CD4-positive, alpha-beta memory T cell (primary cell): ENCODE measurements around the gene AKT1. TPM values are rescaled to one million over a fixed set of nuclear protein-coding genes. Genes with fewer than 3 reads are reported as not detected.

Experiments
- CTCF ChIA-PET: fragments of 350-600 bp; sonication (Branson Sonifier 250); formaldehyde crosslinking; loops from one replicate; lab custom pipeline; 2021; ENCODE audit warnings: inconsistent platforms; ENCODE audit not compliant: partially characterized antibody; lab: Charles Lee
- POLR2A ChIA-PET: fragments of 350-600 bp; sonication (Branson Sonifier 250); formaldehyde crosslinking; loops from one replicate; lab custom pipeline; 2021; ENCODE audit not compliant: partially characterized antibody; lab: Charles Lee
- DNase-seq, 5 donors: peaks; one replicate each; pipeline versions ENCODE4 v3.0.0 to v3.0.0-alpha.2; 2020 to 2022; ENCODE audit warnings: mixed read lengths in 1 of 5
- H3K27ac ChIP-seq: one replicate; pipeline ENCODE4 v1.7.0; 2013; ENCODE audit warnings: low read depth, low read length
- H3K27me3 ChIP-seq: 2 replicates; pipeline ENCODE4 v1.7.0; 2013; ENCODE audit warnings: mild to moderate bottlenecking, low read length, moderate library complexity; ENCODE audit not compliant: insufficient read depth
- H3K36me3 ChIP-seq: 2 replicates; pipeline ENCODE4 v1.7.0; 2013; ENCODE audit warnings: mild to moderate bottlenecking, low read length, moderate library complexity; ENCODE audit not compliant: insufficient read depth
- H3K4me1 ChIP-seq: 2 replicates; pipeline ENCODE4 v1.7.0; 2013; ENCODE audit warnings: mild to moderate bottlenecking, low read length, moderate library complexity; ENCODE audit not compliant: insufficient read depth
- H3K4me3 ChIP-seq, 2 donors: one replicate each; pipeline ENCODE4 v1.7.0; 2013; ENCODE audit warnings: low read length in 2 of 2, mild to moderate bottlenecking in 1 of 2
- H3K9me3 ChIP-seq, 2 donors: one replicate each; pipeline ENCODE4 v1.7.0; 2013; ENCODE audit warnings: low read length in 2 of 2, control low read depth in 1 of 2; ENCODE audit not compliant: control insufficient read depth in 1 of 2
- H3K27ac Mint-ChIP-seq, 7 donors: one replicate each; pipeline ENCODE4 v1.8.0; 2020 to 2021; ENCODE audit warnings: mixed read lengths in 7 of 7, mild to moderate bottlenecking in 6 of 7, inconsistent platforms in 3 of 7, moderate library complexity in 3 of 7
- H3K27me3 Mint-ChIP-seq, 2 donors: one replicate each; pipeline ENCODE4 v1.8.0; 2020 to 2021; ENCODE audit warnings: mixed read lengths in 2 of 2
- H3K36me3 Mint-ChIP-seq, 2 donors: one replicate each; pipeline ENCODE4 v1.8.0; 2020 to 2021; ENCODE audit warnings: mixed read lengths in 2 of 2, inconsistent platforms in 1 of 2, mild to moderate bottlenecking in 1 of 2
- H3K4me1 Mint-ChIP-seq, 4 donors: one replicate each; pipeline ENCODE4 v1.8.0; 2020 to 2021; ENCODE audit warnings: mixed read lengths in 4 of 4, mild to moderate bottlenecking in 1 of 4
- H3K4me3 Mint-ChIP-seq, 8 donors: one replicate each; pipeline ENCODE4 v1.8.0; 2020 to 2021; ENCODE audit warnings: mixed read lengths in 8 of 8, mild to moderate bottlenecking in 7 of 8, moderate library complexity in 6 of 8, inconsistent platforms in 3 of 8
- H3K9me3 Mint-ChIP-seq, 8 donors: one replicate each; pipeline ENCODE4 v1.8.0; 2020 to 2021; ENCODE audit warnings: mixed read lengths in 8 of 8, mild to moderate bottlenecking in 5 of 8, inconsistent platforms in 3 of 8, moderate library complexity in 1 of 8
- intact Hi-C: fragments of 100-400 bp; cut with micrococcal nuclease; formaldehyde crosslinking; loops from one replicate; pipeline ENCODE4 v1.15.1; 2023
- polyA plus RNA-seq, 2 donors: library from polyadenylated mRNA; unstranded; fragments of 300-500 nt; fragmentation: Illumina TruSeq; gene quantifications; one replicate each; pipeline ENCODE4 v1.2.3, GENCODE V29; 2021
- total RNA-seq, 2 experiments: library from RNA; stranded (reverse); gene quantifications; one replicate each; pipeline ENCODE4 v1.2.3, GENCODE V29; 2021

Gene AKT1
- total RNA-seq (10 to 100 TPM; 88.7 to 90.5 TPM), polyA plus RNA-seq (10 to 100 TPM in 1 of 2 donors, 1 to 10 TPM in 1; 5.3 to 23.5 TPM)

GRCh38 chr14:104794993-104795780, at the start of gene AKT1:
Gene AKT1 (minus strand): TSS chr14:104795748. CDS start chr14:104792643, 3,105 bp downstream.
- Mint-ChIP-seq H3K27ac (peak within 1 kb of the TSS; percentile 80 to 95 (median 90)), H3K36me3 (peaks cover 0 to 2% of the 10 kb centered on the region in 2 donors), H3K27me3 (no peaks in the 10 kb centered on the region), H3K4me1 (peaks cover 21 to 60% (median 43%) of the 10 kb centered on the region in 4 donors), H3K9me3 (no peaks in the 10 kb centered on the region), H3K4me3 (peak within 1 kb of the TSS; percentile 82 to 92 (median 88))
- Histone ChIP-seq H3K27me3 (no peaks in the 10 kb centered on the region), H3K9me3 (no peaks in the 10 kb centered on the region), H3K27ac (peak within 1 kb of the TSS; percentile 80), H3K36me3 (peaks cover 6% of the 10 kb centered on the region), H3K4me1 (peaks cover 38% of the 10 kb centered on the region), H3K4me3 (peak within 1 kb of the TSS; percentile 61)
- intact Hi-C loops = loop anchor here (1.0 kb wide), 1 partner anchor 43 kb away; no protein-coding TSS in a partner anchor
- DNase-seq = peak; percentile 19 to 29 (median 26)
- CTCF ChIA-PET = no interaction called here
- POLR2A ChIA-PET = interaction anchor here (1.3 to 2.9 kb wide), 5 partner anchors 9 to 43 kb away, joined by 3 to 18 read pairs (median 5); partner anchors contain the start of gene SIVA1

- H3K4me1 ChIP-seq = peaks cover 5% of the 10 kb centered on the region
- no peak overlapping the region for H3K27ac ChIP-seq
- DNase-seq = no peak
- H3K36me3 Mint-ChIP-seq = no peaks in the 10 kb centered on the region
- no peaks in the 10 kb centered on the region for H3K4me1 Mint-ChIP-seq
- no peaks in the 10 kb centered on the region for H3K9me3 Mint-ChIP-seq
- peaks cover 33 to 36% of the 10 kb centered on the region in 2 donors for H3K27me3 Mint-ChIP-seq
- H3K27me3 ChIP-seq = peaks cover 32% of the 10 kb centered on the region
- CTCF ChIA-PET = no interaction called here
- no peak overlapping the region for H3K4me3 Mint-ChIP-seq
- H3K36me3 ChIP-seq = no peaks in the 10 kb centered on the region
- no peak overlapping the region for H3K4me3 ChIP-seq
- POLR2A ChIA-PET = no interaction called here
- no peak overlapping the region for H3K27ac Mint-ChIP-seq
- H3K9me3 ChIP-seq = no peaks in the 10 kb centered on the region
- intact Hi-C loops = no loop called here
Measured at GRCh38 chr14:104845033-104845666, 49.6 kb upstream of the AKT1 start.

- intact Hi-C loops = no loop called here
- ChIA-PET POLR2A (no interaction called here), CTCF (no interaction called here)
- peaks cover 30 to 36% of the 10 kb centered on the region in 2 donors for H3K27me3 Mint-ChIP-seq
- H3K36me3 ChIP-seq = no peaks in the 10 kb centered on the region
- no peaks in the 10 kb centered on the region for H3K36me3 Mint-ChIP-seq
- H3K9me3 Mint-ChIP-seq = no peaks in the 10 kb centered on the region
- peak overlapping the region in 3 of 8 donors; percentile 7 to 42 (median 29) for H3K4me3 Mint-ChIP-seq
- no peak overlapping the region for H3K27ac Mint-ChIP-seq
- peaks cover 32% of the 10 kb centered on the region for H3K27me3 ChIP-seq
- no peaks in the 10 kb centered on the region for H3K9me3 ChIP-seq
- DNase-seq = no peak
- H3K27ac ChIP-seq = no peak overlapping the region
- no peaks in the 10 kb centered on the region for H3K4me1 Mint-ChIP-seq
- peaks cover 5% of the 10 kb centered on the region for H3K4me1 ChIP-seq
- no peak overlapping the region for H3K4me3 ChIP-seq
Measured at GRCh38 chr14:104844306-104845032, 48.9 kb upstream of the AKT1 start.

- peaks cover 32% of the 10 kb centered on the region for H3K27me3 ChIP-seq
- H3K4me1 ChIP-seq = peaks cover 5% of the 10 kb centered on the region
- no peaks in the 10 kb centered on the region for H3K36me3 ChIP-seq
- peaks cover 30 to 36% of the 10 kb centered on the region in 2 donors for H3K27me3 Mint-ChIP-seq
- no peak overlapping the region for H3K27ac ChIP-seq
- H3K9me3 Mint-ChIP-seq = no peaks in the 10 kb centered on the region
- H3K4me1 Mint-ChIP-seq = no peaks in the 10 kb centered on the region
- H3K9me3 ChIP-seq = no peaks in the 10 kb centered on the region
- DNase-seq = no peak
- CTCF ChIA-PET = no interaction called here
- no peak overlapping the region for H3K4me3 ChIP-seq
- H3K27ac Mint-ChIP-seq = no peak overlapping the region
- H3K4me3 Mint-ChIP-seq = no peak overlapping the region
- POLR2A ChIA-PET = no interaction called here
- no peaks in the 10 kb centered on the region for H3K36me3 Mint-ChIP-seq
- intact Hi-C loops = no loop called here
Measured at GRCh38 chr14:104843442-104844305, 48.1 kb upstream of the AKT1 start.

- Histone ChIP-seq H3K4me1 (peaks cover 5% of the 10 kb centered on the region), H3K27ac (no peak overlapping the region), H3K36me3 (no peaks in the 10 kb centered on the region), H3K4me3 (no peak overlapping the region), H3K27me3 (peaks cover 32% of the 10 kb centered on the region), H3K9me3 (no peaks in the 10 kb centered on the region)
- ChIA-PET POLR2A (no interaction called here), CTCF (no interaction called here)
- H3K4me1 Mint-ChIP-seq = no peaks in the 10 kb centered on the region
- intact Hi-C loops = no loop called here
- no peaks in the 10 kb centered on the region for H3K9me3 Mint-ChIP-seq
- no peak overlapping the region for H3K4me3 Mint-ChIP-seq
- no peaks in the 10 kb centered on the region for H3K36me3 Mint-ChIP-seq
- no peak overlapping the region for H3K27ac Mint-ChIP-seq
- peaks cover 30 to 37% of the 10 kb centered on the region in 2 donors for H3K27me3 Mint-ChIP-seq
- no peak for DNase-seq
Measured at GRCh38 chr14:104843006-104843405, 47.5 kb upstream of the AKT1 start.

GRCh38 chr14:104841730-104842129, 46.2 kb upstream of the AKT1 start:
- Mint-ChIP-seq H3K27ac (peak overlapping the region in 1 of 7 donors; percentile 52), H3K9me3 (no peaks in the 10 kb centered on the region), H3K27me3 (peaks cover 27 to 35% of the 10 kb centered on the region in 2 donors), H3K4me1 (no peaks in the 10 kb centered on the region), H3K4me3 (no peak overlapping the region), H3K36me3 (no peaks in the 10 kb centered on the region)
- Histone ChIP-seq H3K27ac (no peak overlapping the region), H3K36me3 (no peaks in the 10 kb centered on the region), H3K27me3 (peaks cover 32% of the 10 kb centered on the region), H3K4me3 (no peak overlapping the region), H3K4me1 (peaks cover 5% of the 10 kb centered on the region), H3K9me3 (no peaks in the 10 kb centered on the region)
- no peak for DNase-seq
- ChIA-PET POLR2A (no interaction called here), CTCF (no interaction called here)
- intact Hi-C loops = no loop called here
